HEK293 (cell line): ENCODE measurements around the gene TMOD1.

Experiments used
- BCL11B ChIP-seq: fragments of 450-650 bp; formaldehyde crosslinking; IDR thresholded peaks from 2 replicates; pipeline ENCODE4 v1.5.1; 2016; ENCODE audit warnings: low read depth, missing biosample characterization, missing genetic modification characterization
- HOXA7 ChIP-seq: sonication (generic); formaldehyde crosslinking; IDR thresholded peaks from 2 replicates; pipeline ENCODE4 v1.8.1; 2022; ENCODE audit warnings: missing genetic modification reagents, borderline replicate concordance
- HOXD13 ChIP-seq: sonication (generic); formaldehyde crosslinking; IDR thresholded peaks from 2 replicates; pipeline ENCODE4 v1.8.0; 2022; ENCODE audit warnings: missing genetic modification reagents, borderline replicate concordance
- KLF8 ChIP-seq: fragments of 450-650 bp; formaldehyde crosslinking; IDR thresholded peaks from 2 replicates; pipeline ENCODE4 v1.5.1; 2016; ENCODE audit warnings: missing biosample characterization, missing genetic modification characterization
- MEIS1 ChIP-seq: sonication (generic); formaldehyde crosslinking; IDR thresholded peaks from 2 replicates; pipeline ENCODE4 v1.8.1; 2022; ENCODE audit warnings: missing genetic modification reagents, mild to moderate bottlenecking, borderline replicate concordance
- MZF1 ChIP-seq: fragments of 450-650 bp; formaldehyde crosslinking; IDR thresholded peaks from 2 replicates; pipeline ENCODE4 v1.5.1; 2017; ENCODE audit warnings: missing biosample characterization, missing genetic modification characterization, borderline replicate concordance
- ZBTB20 ChIP-seq: fragments of 450-650 bp; formaldehyde crosslinking; IDR thresholded peaks from 2 replicates; pipeline ENCODE4 v1.5.1; 2016; ENCODE audit warnings: missing biosample characterization, missing genetic modification characterization
- ZBTB49 ChIP-seq: fragments of 450-650 bp; formaldehyde crosslinking; IDR thresholded peaks from 2 replicates; pipeline ENCODE4 v1.5.1; 2016; ENCODE audit warnings: missing biosample characterization, missing genetic modification characterization, low read depth
- ZEB2 ChIP-seq: fragments of 450-650 bp; formaldehyde crosslinking; IDR thresholded peaks from 2 replicates; pipeline ENCODE4 v1.5.1; 2016; ENCODE audit warnings: missing biosample characterization, missing genetic modification characterization
- ZFHX2 ChIP-seq: fragments of 450-650 bp; formaldehyde crosslinking; conservative IDR thresholded peaks from 2 replicates; pipeline ENCODE4 v1.5.1; 2016; ENCODE audit warnings: missing biosample characterization, missing genetic modification characterization
- ZFP41 ChIP-seq: fragments of 450-650 bp; formaldehyde crosslinking; IDR thresholded peaks from 2 replicates; pipeline ENCODE4 v1.5.1; 2016; ENCODE audit warnings: missing biosample characterization, missing genetic modification characterization, borderline replicate concordance
- ZNF10 ChIP-seq: fragments of 450-650 bp; formaldehyde crosslinking; IDR thresholded peaks from 2 replicates; pipeline ENCODE4 v1.5.1; 2017; ENCODE audit warnings: missing biosample characterization, missing genetic modification characterization
- ZNF16 ChIP-seq: fragments of 450-650 bp; formaldehyde crosslinking; IDR thresholded peaks from 2 replicates; pipeline ENCODE4 v1.5.1; 2016; ENCODE audit warnings: low read depth, missing biosample characterization, missing genetic modification characterization
- ZNF211 ChIP-seq: fragments of 450-650 bp; formaldehyde crosslinking; IDR thresholded peaks from 2 replicates; pipeline ENCODE4 v1.5.1; 2016; ENCODE audit warnings: low read depth, missing biosample characterization, missing genetic modification characterization
- ZNF223 ChIP-seq: fragments of 450-650 bp; formaldehyde crosslinking; IDR thresholded peaks from 2 replicates; pipeline ENCODE4 v1.5.1; 2016; ENCODE audit warnings: missing biosample characterization, missing genetic modification characterization
- ZNF280C ChIP-seq: fragments of 450-650 bp; formaldehyde crosslinking; IDR thresholded peaks from 2 replicates; pipeline ENCODE4 v1.5.1; 2016; ENCODE audit warnings: missing biosample characterization, missing genetic modification characterization
- ZNF341 ChIP-seq: fragments of 450-650 bp; formaldehyde crosslinking; IDR thresholded peaks from 2 replicates; pipeline ENCODE4; 2016; ENCODE audit warnings: low read depth, missing biosample characterization, missing genetic modification characterization
- ZNF394 ChIP-seq: fragments of 450-650 bp; formaldehyde crosslinking; IDR thresholded peaks from 2 replicates; pipeline ENCODE4 v1.5.1; 2016; ENCODE audit warnings: missing biosample characterization, missing genetic modification characterization, mild to moderate bottlenecking, moderate library complexity, borderline replicate concordance
- ZNF416 ChIP-seq: fragments of 450-650 bp; formaldehyde crosslinking; IDR thresholded peaks from 2 replicates; pipeline ENCODE4 v1.5.1; 2016; ENCODE audit warnings: missing biosample characterization, missing genetic modification characterization
- ZNF423 ChIP-seq: fragments of 450-650 bp; formaldehyde crosslinking; IDR thresholded peaks from 2 replicates; pipeline ENCODE4 v1.5.1; 2016; ENCODE audit warnings: missing biosample characterization, missing genetic modification characterization
- ZNF426 ChIP-seq: fragments of 450-650 bp; formaldehyde crosslinking; IDR thresholded peaks from 2 replicates; pipeline ENCODE4 v1.5.1; 2017; ENCODE audit warnings: missing biosample characterization, missing genetic modification characterization, mild to moderate bottlenecking, inconsistent platforms, moderate library complexity
- ZNF510 ChIP-seq: fragments of 450-650 bp; formaldehyde crosslinking; IDR thresholded peaks from 2 replicates; pipeline ENCODE4 v1.5.1; 2018; ENCODE audit warnings: mild to moderate bottlenecking, missing genetic modification characterization, missing biosample characterization; ENCODE audit not compliant: insufficient replicate concordance
- ZNF585B ChIP-seq: fragments of 450-650 bp; formaldehyde crosslinking; IDR thresholded peaks from 2 replicates; pipeline ENCODE4 v1.5.1; 2016; ENCODE audit warnings: missing biosample characterization, missing genetic modification characterization
- ZNF677 ChIP-seq: fragments of 450-650 bp; IDR thresholded peaks from 2 replicates; pipeline ENCODE4 v1.5.0; 2018; ENCODE audit warnings: missing biosample characterization, mild to moderate bottlenecking, missing genetic modification characterization, moderate library complexity
- ZNF704 ChIP-seq: fragments of 450-650 bp; formaldehyde crosslinking; IDR thresholded peaks from 2 replicates; pipeline ENCODE4 v1.5.1; 2016; ENCODE audit warnings: missing biosample characterization, missing genetic modification characterization
- ZNF768 ChIP-seq: fragments of 450-650 bp; formaldehyde crosslinking; IDR thresholded peaks from 2 replicates; pipeline ENCODE4 v1.5.1; 2018; ENCODE audit warnings: missing biosample characterization, mild to moderate bottlenecking, missing genetic modification characterization
- ZNF792 ChIP-seq: fragments of 450-650 bp; formaldehyde crosslinking; IDR thresholded peaks from 2 replicates; pipeline ENCODE4 v1.5.1; 2016; ENCODE audit warnings: missing biosample characterization, missing genetic modification characterization
- TF ChIP-seq, protein P1 (sequence below): fragments of 450-650 bp; formaldehyde crosslinking; IDR thresholded peaks from 2 replicates; pipeline ENCODE4 v1.5.1; 2016; ENCODE audit warnings: missing biosample characterization, missing genetic modification characterization
- TF ChIP-seq, protein P2 (sequence below): fragments of 450-650 bp; formaldehyde crosslinking; IDR thresholded peaks from 2 replicates; pipeline ENCODE4 v1.5.1; 2016; ENCODE audit warnings: missing biosample characterization, missing genetic modification characterization

Gene TMOD1

GRCh38 chr9:97632985-97633858 lies 131.8 kb downstream of the TMOD1 start, which contains the start of the genes NCBP1 and TSTD2 (continued):
- TF ChIP-seq ZNF280C (no peak), ZEB2 (tag by site-specific recombination) (peak; percentile 96), BCL11B (no peak), ZNF704 (tag by site-specific recombination) (0 out of 2 replicates have a peak, but pooled peaks have one; percentile 69), ZNF792 (no peak), ZNF423 (tag by site-specific recombination) (no peak), ZBTB20 (peak; percentile 29; the same call in 1 of the 2 replicates), ZNF223 (tag by site-specific recombination) (no peak), ZNF677 (tag by site-specific recombination) (no peak), ZNF10 (tag by site-specific recombination) (no peak), ZNF394 (tag by site-specific recombination) (peak; percentile 83), ZNF585B (tag by site-specific recombination) (no peak), ZNF426 (tag by site-specific recombination) (no peak), ZBTB49 (no peak), MEIS1 (CRISPR knock-in tag) (no peak), ZNF211 (tag by site-specific recombination) (no peak), ZNF416 (no peak), ZFHX2 (tag by site-specific recombination) (peak; percentile 73), ZNF510 (tag by site-specific recombination) (no peak), HOXD13 (CRISPR knock-in tag) (0 out of 2 replicates have a peak, but pooled peaks have one; percentile 8), ZFP41 (tag by site-specific recombination) (no peak), ZNF768 (tag by site-specific recombination) (no peak), KLF8 (peak; percentile 93), MZF1 (tag by site-specific recombination) (no peak), ZNF341 (peak; percentile 75), HOXA7 (no peak), ZNF16 (tag by site-specific recombination) (no peak)
- TF ChIP-seq, protein P1, sequence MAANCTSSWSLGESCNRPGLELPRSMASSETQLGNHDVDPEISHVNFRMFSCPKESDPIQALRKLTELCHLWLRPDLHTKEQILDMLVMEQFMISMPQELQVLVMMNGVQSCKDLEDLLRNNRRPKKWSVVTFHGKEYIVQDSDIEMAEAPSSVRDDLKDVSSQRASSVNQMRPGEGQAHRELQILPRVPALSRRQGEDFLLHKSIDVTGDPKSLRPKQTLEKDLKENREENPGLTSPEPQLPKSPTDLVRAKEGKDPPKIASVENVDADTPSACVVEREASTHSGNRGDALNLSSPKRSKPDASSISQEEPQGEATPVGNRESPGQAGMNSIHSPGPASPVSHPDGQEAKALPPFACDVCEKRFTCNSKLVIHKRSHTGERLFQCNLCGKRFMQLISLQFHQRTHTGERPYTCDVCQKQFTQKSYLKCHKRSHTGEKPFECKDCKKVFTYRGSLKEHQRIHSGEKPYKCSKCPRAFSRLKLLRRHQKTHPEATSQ (tag by site-specific recombination): 0 out of 2 replicates have a peak, but pooled peaks have one; percentile 52
- TF ChIP-seq, protein P2, sequence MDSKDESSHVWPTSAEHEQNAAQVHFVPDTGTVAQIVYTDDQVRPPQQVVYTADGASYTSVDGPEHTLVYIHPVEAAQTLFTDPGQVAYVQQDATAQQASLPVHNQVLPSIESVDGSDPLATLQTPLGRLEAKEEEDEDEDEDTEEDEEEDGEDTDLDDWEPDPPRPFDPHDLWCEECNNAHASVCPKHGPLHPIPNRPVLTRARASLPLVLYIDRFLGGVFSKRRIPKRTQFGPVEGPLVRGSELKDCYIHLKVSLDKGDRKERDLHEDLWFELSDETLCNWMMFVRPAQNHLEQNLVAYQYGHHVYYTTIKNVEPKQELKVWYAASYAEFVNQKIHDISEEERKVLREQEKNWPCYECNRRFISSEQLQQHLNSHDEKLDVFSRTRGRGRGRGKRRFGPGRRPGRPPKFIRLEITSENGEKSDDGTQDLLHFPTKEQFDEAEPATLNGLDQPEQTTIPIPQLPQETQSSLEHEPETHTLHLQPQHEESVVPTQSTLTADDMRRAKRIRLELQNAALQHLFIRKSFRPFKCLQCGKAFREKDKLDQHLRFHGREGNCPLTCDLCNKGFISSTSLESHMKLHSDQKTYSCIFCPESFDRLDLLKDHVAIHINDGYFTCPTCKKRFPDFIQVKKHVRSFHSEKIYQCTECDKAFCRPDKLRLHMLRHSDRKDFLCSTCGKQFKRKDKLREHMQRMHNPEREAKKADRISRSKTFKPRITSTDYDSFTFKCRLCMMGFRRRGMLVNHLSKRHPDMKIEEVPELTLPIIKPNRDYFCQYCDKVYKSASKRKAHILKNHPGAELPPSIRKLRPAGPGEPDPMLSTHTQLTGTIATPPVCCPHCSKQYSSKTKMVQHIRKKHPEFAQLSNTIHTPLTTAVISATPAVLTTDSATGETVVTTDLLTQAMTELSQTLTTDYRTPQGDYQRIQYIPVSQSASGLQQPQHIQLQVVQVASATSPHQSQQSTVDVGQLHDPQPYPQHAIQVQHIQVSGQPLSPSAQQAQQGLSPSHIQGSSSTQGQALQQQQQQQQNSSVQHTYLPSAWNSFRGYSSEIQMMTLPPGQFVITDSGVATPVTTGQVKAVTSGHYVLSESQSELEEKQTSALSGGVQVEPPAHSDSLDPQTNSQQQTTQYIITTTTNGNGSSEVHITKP: peak; percentile 87; the same call in 1 of the 2 replicates
